GM21447 (cell line): ENCODE data around the gene DNAJB1.
A peak's percentile ranks its signal among the peaks of the same experiment; 100 is the strongest.
"Not testable (repeated sequence)": the region's sequence is repeated elsewhere in the genome, so short reads cannot be mapped to it uniquely, and the experiment has no call there.

Experiments
- ATAC-seq: cut with Tn5 transposase; IDR thresholded peaks from one replicate; pipeline ENCODE4 v1.9.1; 2021; ENCODE audit not compliant: unreplicated experiment

DNAJB1 gene

GRCh38 chr19:14553042-14553938 lies 35.1 kb upstream of the DNAJB1 start:
- no peak for ATAC-seq

- ATAC-seq, result not testable (repeated sequence)
Observed at GRCh38 chr19:14552006-14552360, 33.8 kb upstream of the DNAJB1 start.

- ATAC-seq, result not testable (repeated sequence)
Observed at GRCh38 chr19:14551134-14552005, 33.2 kb upstream of the DNAJB1 start.

GRCh38 chr19:14550201-14550754 lies 32.1 kb upstream of the DNAJB1 start:
- no peak for ATAC-seq

- ATAC-seq, result no peak
Observed at GRCh38 chr19:14545716-14546082, 27.5 kb upstream of the DNAJB1 start.

GRCh38 chr19:14544977-14545715 lies 26.9 kb upstream of the DNAJB1 start:
- ATAC-seq, result no peak

GRCh38 chr19:14544047-14544446 lies 25.9 kb upstream of the DNAJB1 start:
- ATAC-seq, result no peak

GRCh38 chr19:14542711-14543328 lies 24.6 kb upstream of the DNAJB1 start:
- ATAC-seq, result no peak

GRCh38 chr19:14541979-14542378 lies 23.8 kb upstream of the DNAJB1 start:
- ATAC-seq, result not testable (repeated sequence)

GRCh38 chr19:14540741-14541525 lies 22.7 kb upstream of the DNAJB1 start:
- ATAC-seq, result no peak

- no peak for ATAC-seq
Observed at GRCh38 chr19:14536926-14537692, 18.9 kb upstream of the DNAJB1 start.

- ATAC-seq, result no peak
Observed at GRCh38 chr19:14533450-14533849, 15.3 kb upstream of the DNAJB1 start.

GRCh38 chr19:14530506-14530905 lies 12.3 kb upstream of the DNAJB1 start:
- no peak for ATAC-seq

GRCh38 chr19:14530005-14530348 lies 11.8 kb upstream of the DNAJB1 start:
- no peak for ATAC-seq

- ATAC-seq, result peak; percentile 95
Observed at GRCh38 chr19:14529254-14530004, 11.2 kb upstream of the DNAJB1 start, which contains the start of gene TECR. TSS of gene TECR (plus strand) at chr19:14529594. CDS start at chr19:14529697, 103 bp downstream.

- no peak for ATAC-seq
Observed at GRCh38 chr19:14528419-14529253, 10.4 kb upstream of the DNAJB1 start.

- no peak for ATAC-seq
Observed at GRCh38 chr19:14526423-14526822, 8.2 kb upstream of the DNAJB1 start.
